ENCODE results near the gene GPA33. TPM values are rescaled to one million over a fixed set of nuclear protein-coding genes. Genes with fewer than 3 reads are reported as not detected.

GPA33 gene
- total RNA-seq, 4 donors from 2014 or later: not detected

DNA sequence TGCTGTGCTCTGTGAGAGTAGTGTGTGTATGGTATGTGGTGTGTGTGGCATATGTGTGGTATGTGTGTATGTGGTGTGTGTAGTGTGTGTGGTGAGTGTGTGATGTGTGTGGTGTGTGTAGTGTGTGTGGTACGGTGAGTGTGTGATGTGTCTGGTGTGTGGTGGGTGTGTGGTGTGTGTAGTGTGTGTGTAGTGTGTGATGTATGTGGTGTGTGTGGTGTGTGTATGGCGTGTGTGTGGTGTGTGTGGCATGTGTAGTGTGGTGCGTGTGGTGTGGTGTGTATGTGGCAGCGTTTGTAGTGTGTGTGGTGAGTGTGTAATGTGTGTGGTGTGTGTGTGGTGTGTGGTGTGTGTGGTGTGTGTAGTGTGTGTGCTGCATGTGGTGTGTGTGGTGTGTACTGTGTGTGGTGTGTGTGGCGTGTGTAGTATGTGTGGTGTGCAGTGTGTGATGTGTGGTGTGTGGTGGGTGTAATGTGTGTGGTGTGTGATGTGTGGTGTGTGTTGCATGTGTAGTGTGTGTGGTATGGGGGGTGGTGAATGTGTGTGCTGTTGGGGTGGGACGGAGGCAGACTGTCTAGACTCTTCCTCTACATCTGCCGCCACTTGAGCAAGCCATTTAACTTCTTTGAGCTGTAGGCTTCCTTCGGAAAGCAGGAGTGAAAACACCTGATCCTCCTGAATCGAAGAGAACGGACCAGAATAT lies 33.5 kb downstream of the GPA33 start:
- no peak for DNase-seq
- WGBS, 2 donors: 48 to 49% methylated on average over 10 of the region's 10 CpGs
- intact Hi-C loops (cut with DNase I): loop anchor here (5.0 kb wide), 1 partner anchor 149 kb away; no protein-coding TSS in a partner anchor

DNA sequence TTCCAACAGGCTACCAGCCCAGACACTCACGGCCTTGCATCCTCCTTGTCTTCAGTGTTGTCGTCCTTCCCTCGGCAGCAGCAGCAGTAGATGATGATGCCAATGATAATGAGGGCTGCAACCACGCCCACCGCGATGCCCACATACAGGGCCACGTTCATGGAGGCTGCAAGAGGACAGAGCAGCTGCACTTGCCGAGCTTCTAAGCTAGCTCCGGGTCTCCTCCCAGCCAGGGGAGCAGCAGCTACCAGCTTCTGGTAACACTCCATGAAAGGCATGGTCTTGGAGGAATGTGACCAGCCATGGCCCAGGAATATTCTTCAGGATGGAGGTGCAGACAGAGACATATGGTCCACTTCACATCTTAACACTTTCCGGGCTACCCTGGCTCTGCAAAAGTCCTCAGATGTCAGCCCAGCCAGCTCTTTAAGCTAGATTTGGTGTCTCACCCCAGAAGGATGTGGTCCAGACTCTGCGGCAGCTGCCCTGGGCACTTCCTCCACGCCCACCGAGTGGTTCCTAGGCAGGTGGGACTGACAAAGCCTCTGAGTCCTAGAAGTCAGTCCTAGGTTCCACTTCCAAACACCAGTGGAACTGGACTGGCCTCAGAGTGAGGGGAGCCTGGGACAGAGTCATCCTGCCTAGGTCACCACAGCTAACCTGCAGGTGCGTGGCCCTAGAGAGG lies 35.1 kb downstream of the GPA33 start:
- no peak overlapping the region for H3K4me3 ChIP-seq (replicated peaks in 1 of 3)
- intact Hi-C loops (cut with DNase I): loop anchor here (5.0 kb wide), 1 partner anchor 148 kb away; no protein-coding TSS in a partner anchor
- no peak overlapping the region for H3K27ac ChIP-seq
- DNase-seq: no peak
- TF ChIP-seq POLR2A (IDR thresholded peaks at IDR 0.05): no peak
- TF ChIP-seq, protein P1, sequence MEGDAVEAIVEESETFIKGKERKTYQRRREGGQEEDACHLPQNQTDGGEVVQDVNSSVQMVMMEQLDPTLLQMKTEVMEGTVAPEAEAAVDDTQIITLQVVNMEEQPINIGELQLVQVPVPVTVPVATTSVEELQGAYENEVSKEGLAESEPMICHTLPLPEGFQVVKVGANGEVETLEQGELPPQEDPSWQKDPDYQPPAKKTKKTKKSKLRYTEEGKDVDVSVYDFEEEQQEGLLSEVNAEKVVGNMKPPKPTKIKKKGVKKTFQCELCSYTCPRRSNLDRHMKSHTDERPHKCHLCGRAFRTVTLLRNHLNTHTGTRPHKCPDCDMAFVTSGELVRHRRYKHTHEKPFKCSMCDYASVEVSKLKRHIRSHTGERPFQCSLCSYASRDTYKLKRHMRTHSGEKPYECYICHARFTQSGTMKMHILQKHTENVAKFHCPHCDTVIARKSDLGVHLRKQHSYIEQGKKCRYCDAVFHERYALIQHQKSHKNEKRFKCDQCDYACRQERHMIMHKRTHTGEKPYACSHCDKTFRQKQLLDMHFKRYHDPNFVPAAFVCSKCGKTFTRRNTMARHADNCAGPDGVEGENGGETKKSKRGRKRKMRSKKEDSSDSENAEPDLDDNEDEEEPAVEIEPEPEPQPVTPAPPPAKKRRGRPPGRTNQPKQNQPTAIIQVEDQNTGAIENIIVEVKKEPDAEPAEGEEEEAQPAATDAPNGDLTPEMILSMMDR (IDR thresholded peaks at IDR 0.05): no peak
- H3K36me3 ChIP-seq: no peaks in the 10 kb centered on the region
- WGBS, 2 donors: 84 to 85% methylated on average over 12 to 14 of the region's 14 CpGs
- H3K27me3 ChIP-seq: no peaks in the 10 kb centered on the region
- no peaks in the 10 kb centered on the region for H3K9me3 ChIP-seq
- H3K4me1 ChIP-seq: peaks cover 0 to 4% of the 10 kb centered on the region in 2 donors

More for the DNA sequence above, 33.5 kb downstream of the GPA33 start:
- Histone ChIP-seq H3K27me3 (no peaks in the 10 kb centered on the region), H3K4me3 (replicated peaks in 1 of 3) (no peak overlapping the region), H3K9me3 (no peaks in the 10 kb centered on the region), H3K36me3 (no peaks in the 10 kb centered on the region), H3K4me1 (peaks cover 0 to 4% of the 10 kb centered on the region in 2 donors), H3K27ac (no peak overlapping the region)
- TF ChIP-seq, protein P1 (IDR thresholded peaks at IDR 0.05): no peak
- no peak for TF ChIP-seq POLR2A (IDR thresholded peaks at IDR 0.05)

DNA sequence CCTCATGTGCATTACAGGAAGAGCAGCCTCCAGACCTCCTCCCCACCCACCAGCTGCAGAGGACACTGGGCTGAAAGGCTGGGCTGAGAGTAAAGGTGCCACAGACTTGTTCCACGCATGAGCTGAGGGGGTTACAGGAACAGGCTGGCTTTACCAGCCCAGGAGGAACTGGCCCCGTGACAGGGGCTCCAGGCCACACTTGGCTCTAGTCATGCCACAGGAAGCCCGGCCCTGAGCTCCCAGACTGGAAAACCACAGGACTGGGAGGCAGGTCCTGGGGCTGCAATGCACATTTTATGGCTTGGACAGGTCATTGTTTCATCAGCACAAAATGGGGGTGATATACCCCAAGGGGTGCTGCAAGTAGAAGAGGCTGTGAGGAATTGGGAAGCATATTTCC lies 35.6 kb downstream of the GPA33 start:
- WGBS, 2 donors: 77 to 95% methylated on average over 3 of the region's 3 CpGs
- H3K9me3 ChIP-seq: no peaks in the 10 kb centered on the region
- H3K27ac ChIP-seq: no peak overlapping the region
- peaks cover 0 to 4% of the 10 kb centered on the region in 2 donors for H3K4me1 ChIP-seq
- intact Hi-C loops (cut with DNase I): no loop called here
- no peak for DNase-seq
- no peaks in the 10 kb centered on the region for H3K36me3 ChIP-seq
- H3K4me3 ChIP-seq (replicated peaks in 1 of 3): no peak overlapping the region
- no peak for TF ChIP-seq POLR2A (IDR thresholded peaks at IDR 0.05)
- TF ChIP-seq, protein P1 (IDR thresholded peaks at IDR 0.05): no peak
- H3K27me3 ChIP-seq: no peaks in the 10 kb centered on the region

DNA sequence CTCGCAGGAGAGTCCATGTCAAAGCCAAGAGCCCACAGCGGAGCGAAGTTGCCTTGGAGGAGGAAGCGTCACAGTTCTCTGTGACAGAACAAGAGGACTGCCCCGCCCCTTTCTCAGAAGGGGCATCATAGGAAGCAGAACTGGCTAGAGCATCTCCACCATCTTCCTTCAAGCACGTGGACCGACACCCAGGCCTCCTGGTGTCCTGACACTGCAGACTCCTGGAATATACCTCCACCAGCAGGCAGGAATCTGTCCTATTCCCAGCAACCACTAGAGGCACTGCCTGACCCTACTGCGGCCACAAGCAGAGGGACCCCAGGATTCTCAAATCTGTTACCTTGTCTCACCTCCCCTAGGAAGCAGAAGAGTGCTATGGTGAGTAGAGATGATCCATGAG lies 37.8 kb downstream of the GPA33 start:
- TF ChIP-seq, protein P1 (IDR thresholded peaks at IDR 0.05): peak in 2 of 6 experiments; percentile 12 to 34
- no peak for TF ChIP-seq POLR2A (IDR thresholded peaks at IDR 0.05)
- no peaks in the 10 kb centered on the region for H3K27me3 ChIP-seq
- no peak overlapping the region for H3K4me3 ChIP-seq (replicated peaks in 1 of 3)
- no peaks in the 10 kb centered on the region for H3K36me3 ChIP-seq
- H3K27ac ChIP-seq: no peak overlapping the region
- DNase-seq: no peak
- 71 to 74% methylated on average over 8 of the region's 8 CpGs for WGBS, 2 donors
- H3K9me3 ChIP-seq: no peaks in the 10 kb centered on the region
- H3K4me1 ChIP-seq: no peaks in the 10 kb centered on the region
- intact Hi-C loops (cut with DNase I): no loop called here

DNA sequence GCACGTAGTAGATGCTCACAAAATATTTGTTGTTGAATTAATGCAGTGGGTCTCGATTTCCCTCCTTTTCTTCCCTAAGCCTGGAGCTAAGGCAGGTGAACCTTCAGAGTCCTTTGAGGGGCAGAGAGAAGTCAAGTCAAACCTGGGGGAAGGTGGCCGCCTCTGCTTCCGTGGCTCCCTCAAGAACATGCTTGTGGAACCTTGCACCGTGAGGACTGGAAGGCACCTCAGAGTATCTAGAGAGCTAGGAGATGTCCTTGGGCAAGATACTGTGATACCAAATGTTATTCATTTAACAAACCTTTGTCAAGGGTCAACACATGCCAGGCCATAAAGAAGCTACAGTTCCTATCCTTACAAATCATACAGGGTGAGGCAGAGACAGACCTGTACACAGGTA lies 38.3 kb downstream of the GPA33 start:
- DNase-seq: no peak
- Histone ChIP-seq H3K27ac (no peak overlapping the region), H3K4me3 (replicated peaks in 1 of 3) (no peak overlapping the region), H3K36me3 (no peaks in the 10 kb centered on the region), H3K27me3 (no peaks in the 10 kb centered on the region), H3K9me3 (no peaks in the 10 kb centered on the region), H3K4me1 (no peaks in the 10 kb centered on the region)
- intact Hi-C loops (cut with DNase I): no loop called here
- no peak for TF ChIP-seq POLR2A (IDR thresholded peaks at IDR 0.05)
- TF ChIP-seq, protein P1 (IDR thresholded peaks at IDR 0.05): no peak
- WGBS, 2 donors: 93 to 97% methylated on average over 5 of the region's 5 CpGs
